ENCODE results near the gene NOL4L. TPM values are rescaled to one million over a fixed set of nuclear protein-coding genes. Genes with fewer than 3 reads are reported as not detected.

The NOL4L gene
- total RNA-seq, 1 experiment from 2014 or later = 31.7 TPM

GRCh38 chr20:32626859-32627636, 41.9 kb upstream of the NOL4L start:
- peaks cover 22 to 42% of the 10 kb centered on the region in 2 experiments for H3K4me1 Mint-ChIP-seq
- no peak for DNase-seq
- H3K79me1 ChIP-seq (ENCODE audit: insufficient read depth, low read depth, low read length, poor library complexity, severe bottlenecking) = no peaks in the 10 kb centered on the region
- no peak overlapping the region for H2BK12ac ChIP-seq (ENCODE audit: insufficient read length, low read depth, low read length)
- H3K23ac ChIP-seq (ENCODE audit: insufficient read length, low read depth, low read length) = no peak overlapping the region
- H3K4me2 ChIP-seq (ENCODE audit: insufficient read depth, insufficient read length, low read length) = no peak overlapping the region
- H3K56ac ChIP-seq (ENCODE audit: insufficient read length, low read depth, low read length) = no peak overlapping the region
- H2BK15ac ChIP-seq (ENCODE audit: low read depth, low read length) = no peak overlapping the region; the same call in 1 of the 2 replicates
- H3K27me3 Mint-ChIP-seq (ENCODE audit: low read depth) = peaks cover 12% of the 10 kb centered on the region
- H4K5ac ChIP-seq (ENCODE audit: insufficient read length, low read depth, low read length) = no peak overlapping the region
- no peak overlapping the region for H3K9ac ChIP-seq (ENCODE audit: extremely low read depth, insufficient read length, low read length)
- no peaks in the 10 kb centered on the region; the same call in 1 of the 2 replicates for H3K4me1 ChIP-seq (ENCODE audit: insufficient read depth, low read length)
- TF ChIP-seq, protein P1, sequence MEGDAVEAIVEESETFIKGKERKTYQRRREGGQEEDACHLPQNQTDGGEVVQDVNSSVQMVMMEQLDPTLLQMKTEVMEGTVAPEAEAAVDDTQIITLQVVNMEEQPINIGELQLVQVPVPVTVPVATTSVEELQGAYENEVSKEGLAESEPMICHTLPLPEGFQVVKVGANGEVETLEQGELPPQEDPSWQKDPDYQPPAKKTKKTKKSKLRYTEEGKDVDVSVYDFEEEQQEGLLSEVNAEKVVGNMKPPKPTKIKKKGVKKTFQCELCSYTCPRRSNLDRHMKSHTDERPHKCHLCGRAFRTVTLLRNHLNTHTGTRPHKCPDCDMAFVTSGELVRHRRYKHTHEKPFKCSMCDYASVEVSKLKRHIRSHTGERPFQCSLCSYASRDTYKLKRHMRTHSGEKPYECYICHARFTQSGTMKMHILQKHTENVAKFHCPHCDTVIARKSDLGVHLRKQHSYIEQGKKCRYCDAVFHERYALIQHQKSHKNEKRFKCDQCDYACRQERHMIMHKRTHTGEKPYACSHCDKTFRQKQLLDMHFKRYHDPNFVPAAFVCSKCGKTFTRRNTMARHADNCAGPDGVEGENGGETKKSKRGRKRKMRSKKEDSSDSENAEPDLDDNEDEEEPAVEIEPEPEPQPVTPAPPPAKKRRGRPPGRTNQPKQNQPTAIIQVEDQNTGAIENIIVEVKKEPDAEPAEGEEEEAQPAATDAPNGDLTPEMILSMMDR (conservative IDR thresholded peaks at IDR 0.05) = no peak
- H3K9me3 ChIP-seq (ENCODE audit: control insufficient read depth, low read depth, low read length) = no peaks in the 10 kb centered on the region
- H2BK120ac ChIP-seq (ENCODE audit: low read depth, low read length, poor library complexity, severe bottlenecking) = no peak overlapping the region
- no peak overlapping the region for H4K91ac ChIP-seq (ENCODE audit: insufficient read length, low read depth, low read length)
- H3K14ac ChIP-seq (ENCODE audit: insufficient read depth, low read length) = peak overlapping the region; percentile 51; the same call in 1 of the 2 replicates
- H3K27ac ChIP-seq (ENCODE audit: insufficient read length, low read depth, low read length) = no peak overlapping the region
- no peak overlapping the region for H2BK5ac ChIP-seq (ENCODE audit: insufficient read length, low read length)
- WGBS (ENCODE audit: extremely low coverage, insufficient read length, low lambda C conversion rate) = no CpG with 5 or more reads among the region's 26 CpGs
- H3K4ac ChIP-seq (ENCODE audit: low read depth, low read length) = no peak overlapping the region; the same call in 1 of the 2 replicates
- H2AFZ ChIP-seq (ENCODE audit: low read length) = no peak overlapping the region
- peak overlapping the region; percentile 72 for H3K18ac ChIP-seq (ENCODE audit: insufficient read length, low read depth, low read length)
- H3K36me3 Mint-ChIP-seq (ENCODE audit: insufficient read depth in 1 of 3, low read depth in 3 of 3) = no peaks in the 10 kb centered on the region; a peak in 1 of 7 replicates
- no peak overlapping the region for H3T11ph ChIP-seq (ENCODE audit: low read length)
- H3K23me2 ChIP-seq (ENCODE audit: insufficient read length, low read depth, low read length, poor library complexity, severe bottlenecking) = no peaks in the 10 kb centered on the region
- H2BK20ac ChIP-seq (ENCODE audit: low read depth, low read length, poor library complexity, severe bottlenecking) = no peak overlapping the region
- H4K20me1 ChIP-seq (ENCODE audit: control insufficient read depth, insufficient read depth, insufficient read length) = no peaks in the 10 kb centered on the region
- H3K4me3 Mint-ChIP-seq = no peak overlapping the region
- no peaks in the 10 kb centered on the region for H3K27me3 ChIP-seq (ENCODE audit: insufficient read depth, low read length)
- H4K8ac ChIP-seq (replicated peaks; ENCODE audit: insufficient read length, low read depth, low read length) = no peak overlapping the region
- no peak overlapping the region for H3K27ac Mint-ChIP-seq
- H3K9me3 Mint-ChIP-seq = no peaks in the 10 kb centered on the region; a peak in 1 of 5 replicates
- H2AK5ac ChIP-seq (ENCODE audit: insufficient read length, low read length) = no peak overlapping the region
- H3K79me2 ChIP-seq (ENCODE audit: insufficient read depth, low read length) = no peaks in the 10 kb centered on the region
